ENCODE measurements around the gene ZEB2. TPM values are rescaled to one million over a fixed set of nuclear protein-coding genes. Genes with fewer than 3 reads are reported as not detected.

The ZEB2 gene
- total RNA-seq, 1 donor from 2014 or later: 139 TPM

GRCh38 chr2:144464730-144465129 is 55.2 kb downstream of the ZEB2 start:
- Mint-ChIP-seq H3K27me3 (ENCODE audit: unreplicated experiment) (no peaks in the 10 kb centered on the region), H3K4me1 (ENCODE audit: unreplicated experiment) (peaks cover 33% of the 10 kb centered on the region), H3K36me3 (ENCODE audit: unreplicated experiment) (peaks cover 13% of the 10 kb centered on the region), H3K9me3 (ENCODE audit: unreplicated experiment) (no peaks in the 10 kb centered on the region), H3K4me3 (ENCODE audit: unreplicated experiment) (no peak overlapping the region), H3K27ac (ENCODE audit: unreplicated experiment) (peak overlapping the region; percentile 9)
- TF ChIP-seq CTCF (IDR thresholded peaks at IDR 0.05): no peak
- DNase-seq (ENCODE audit: extremely low spot score, unreplicated experiment): no peak

DNA sequence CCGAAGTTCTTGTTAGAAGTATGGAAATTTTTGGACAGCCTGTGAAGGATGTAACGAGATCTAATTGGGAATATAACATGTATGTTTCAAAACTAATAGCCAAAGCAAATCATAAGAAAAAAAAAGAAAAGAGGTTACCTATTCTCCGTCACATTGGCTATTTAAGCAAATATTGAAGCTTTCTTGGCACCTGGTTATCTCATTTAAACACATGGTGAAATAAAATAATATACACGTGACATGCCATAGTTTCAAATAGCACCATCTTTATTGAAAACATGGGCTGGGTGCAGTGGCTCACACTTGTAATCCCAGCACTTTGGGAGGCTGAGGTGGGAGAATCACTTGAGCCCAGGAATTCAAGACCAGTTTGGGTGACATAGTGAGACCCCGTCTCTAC is 56.7 kb downstream of the ZEB2 start:
- DNase-seq (ENCODE audit: extremely low spot score, unreplicated experiment): no peak
- Mint-ChIP-seq H3K4me3 (ENCODE audit: unreplicated experiment) (no peak overlapping the region), H3K36me3 (ENCODE audit: unreplicated experiment) (peaks cover 11% of the 10 kb centered on the region), H3K9me3 (ENCODE audit: unreplicated experiment) (no peaks in the 10 kb centered on the region), H3K4me1 (ENCODE audit: unreplicated experiment) (peaks cover 43% of the 10 kb centered on the region), H3K27me3 (ENCODE audit: unreplicated experiment) (no peaks in the 10 kb centered on the region), H3K27ac (ENCODE audit: unreplicated experiment) (no peak overlapping the region)
- TF ChIP-seq CTCF (IDR thresholded peaks at IDR 0.05): no peak

DNA sequence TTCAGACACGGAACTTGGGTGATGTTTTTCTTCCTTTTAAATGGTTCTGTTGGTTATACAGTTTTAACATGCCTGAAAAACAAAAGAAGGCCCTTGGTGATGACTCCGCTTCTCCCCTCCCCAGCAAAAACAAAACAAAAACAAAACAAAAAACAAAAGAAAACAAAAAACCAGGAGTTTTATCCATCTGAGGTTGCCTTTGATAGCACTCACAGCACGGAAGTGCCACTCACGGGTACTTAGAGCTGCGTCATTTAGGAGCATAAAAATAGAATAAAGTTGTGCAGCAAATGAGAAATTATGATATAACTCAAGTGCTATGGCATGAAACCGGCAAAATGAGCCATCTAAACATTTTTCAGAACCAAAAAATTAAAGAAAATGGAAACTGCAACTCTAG is 57.7 kb downstream of the ZEB2 start:
- Mint-ChIP-seq H3K27me3 (ENCODE audit: unreplicated experiment) (no peaks in the 10 kb centered on the region), H3K4me3 (ENCODE audit: unreplicated experiment) (no peak overlapping the region), H3K27ac (ENCODE audit: unreplicated experiment) (peak overlapping the region; percentile 50), H3K9me3 (ENCODE audit: unreplicated experiment) (no peaks in the 10 kb centered on the region), H3K4me1 (ENCODE audit: unreplicated experiment) (peaks cover 49% of the 10 kb centered on the region), H3K36me3 (ENCODE audit: unreplicated experiment) (peaks cover 6% of the 10 kb centered on the region)
- TF ChIP-seq CTCF (IDR thresholded peaks at IDR 0.05): no peak
- DNase-seq (ENCODE audit: extremely low spot score, unreplicated experiment): no peak

- H3K9me3 Mint-ChIP-seq (ENCODE audit: unreplicated experiment): no peaks in the 10 kb centered on the region
- H3K4me3 Mint-ChIP-seq (ENCODE audit: unreplicated experiment): no peak overlapping the region
- H3K4me1 Mint-ChIP-seq (ENCODE audit: unreplicated experiment): peaks cover 58% of the 10 kb centered on the region
- peak overlapping the region; percentile 65 for H3K27ac Mint-ChIP-seq (ENCODE audit: unreplicated experiment)
- TF ChIP-seq CTCF (IDR thresholded peaks at IDR 0.05): no peak
- no peaks in the 10 kb centered on the region for H3K27me3 Mint-ChIP-seq (ENCODE audit: unreplicated experiment)
- DNase-seq (ENCODE audit: extremely low spot score, unreplicated experiment): no peak
- peaks cover 6% of the 10 kb centered on the region for H3K36me3 Mint-ChIP-seq (ENCODE audit: unreplicated experiment)
Observed at GRCh38 chr2:144461308-144461766, 58.6 kb downstream of the ZEB2 start.

- Mint-ChIP-seq H3K4me3 (ENCODE audit: unreplicated experiment) (no peak overlapping the region), H3K36me3 (ENCODE audit: unreplicated experiment) (peaks cover 6% of the 10 kb centered on the region), H3K27ac (ENCODE audit: unreplicated experiment) (peak overlapping the region; percentile 65), H3K4me1 (ENCODE audit: unreplicated experiment) (peaks cover 63% of the 10 kb centered on the region), H3K9me3 (ENCODE audit: unreplicated experiment) (no peaks in the 10 kb centered on the region), H3K27me3 (ENCODE audit: unreplicated experiment) (no peaks in the 10 kb centered on the region)
- DNase-seq (ENCODE audit: extremely low spot score, unreplicated experiment): no peak
- TF ChIP-seq CTCF (IDR thresholded peaks at IDR 0.05): no peak
Observed at GRCh38 chr2:144460727-144461307, 59.1 kb downstream of the ZEB2 start.
